Uterus (tissue), 2 donors: Measurements from ENCODE around the gene C14orf132.

Experiments
- POLR2A ChIP-seq, 2 donors: fragments of 450-650 bp; IDR thresholded peaks; one replicate each; pipeline ENCODE4 v1.6.1; 2016; ENCODE audit warnings: antibody characterized with exemption in 2 of 2, mild to moderate bottlenecking in 1 of 2, moderate library complexity in 1 of 2
- TF ChIP-seq, protein P1 (sequence below), 4 experiments: fragments of 200-600 bp in 2 of 4; fragments of 450-650 bp in 2 of 4; sonication (generic) in 2 of 4; IDR thresholded peaks; one replicate each; pipeline ENCODE4 v1.5.1; 2016 to 2019; ENCODE audit warnings: antibody characterized with exemption in 4 of 4, mild to moderate bottlenecking in 2 of 4, moderate library complexity in 1 of 4

DNA sequence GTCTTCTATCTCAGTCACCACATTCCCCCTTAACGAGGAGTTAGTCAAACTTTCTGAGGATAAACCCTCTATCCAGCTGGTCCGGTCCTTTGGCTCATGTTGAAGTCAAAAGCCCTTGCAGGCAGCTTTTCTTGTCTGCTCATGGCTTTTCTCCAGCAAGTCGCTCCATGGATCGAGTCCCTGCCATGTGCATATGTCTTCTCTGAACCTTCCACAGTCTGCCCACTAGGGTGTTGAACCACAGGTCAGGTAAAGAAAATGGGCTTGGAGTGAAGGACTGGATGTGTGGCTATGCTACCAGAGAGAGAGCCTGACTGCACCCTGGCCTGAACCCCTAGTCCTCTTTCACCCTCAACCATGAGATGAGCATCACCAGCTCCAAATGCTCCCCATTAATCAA, 22.8 kb downstream of the C14orf132 start:
- TF ChIP-seq, protein P1, sequence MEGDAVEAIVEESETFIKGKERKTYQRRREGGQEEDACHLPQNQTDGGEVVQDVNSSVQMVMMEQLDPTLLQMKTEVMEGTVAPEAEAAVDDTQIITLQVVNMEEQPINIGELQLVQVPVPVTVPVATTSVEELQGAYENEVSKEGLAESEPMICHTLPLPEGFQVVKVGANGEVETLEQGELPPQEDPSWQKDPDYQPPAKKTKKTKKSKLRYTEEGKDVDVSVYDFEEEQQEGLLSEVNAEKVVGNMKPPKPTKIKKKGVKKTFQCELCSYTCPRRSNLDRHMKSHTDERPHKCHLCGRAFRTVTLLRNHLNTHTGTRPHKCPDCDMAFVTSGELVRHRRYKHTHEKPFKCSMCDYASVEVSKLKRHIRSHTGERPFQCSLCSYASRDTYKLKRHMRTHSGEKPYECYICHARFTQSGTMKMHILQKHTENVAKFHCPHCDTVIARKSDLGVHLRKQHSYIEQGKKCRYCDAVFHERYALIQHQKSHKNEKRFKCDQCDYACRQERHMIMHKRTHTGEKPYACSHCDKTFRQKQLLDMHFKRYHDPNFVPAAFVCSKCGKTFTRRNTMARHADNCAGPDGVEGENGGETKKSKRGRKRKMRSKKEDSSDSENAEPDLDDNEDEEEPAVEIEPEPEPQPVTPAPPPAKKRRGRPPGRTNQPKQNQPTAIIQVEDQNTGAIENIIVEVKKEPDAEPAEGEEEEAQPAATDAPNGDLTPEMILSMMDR (IDR thresholded peaks at IDR 0.05): no peak
- TF ChIP-seq POLR2A (IDR thresholded peaks at IDR 0.05): no peak
